ENCODE results near the gene AHRR. TPM values are rescaled to one million over a fixed set of nuclear protein-coding genes. Genes with fewer than 3 reads are reported as not detected.

AHRR gene
- total and polyA plus RNA-seq, 9 of the 15 experiments (the other 6 are each of a cell fraction or from before 2014, with no cell fraction given): 0.06 to 1.6 (median 0.75) TPM; not detected in 1

GRCh38 chr5:393846-394275 lies 72.3 kb downstream of the AHRR start:
- no peaks in the 10 kb centered on the region for H3K36me3 ChIP-seq (ENCODE audit: control insufficient read depth, insufficient read depth, low read length)
- intact Hi-C loops (cut with micrococcal nuclease) (no loop called here), in situ Hi-C loops (cut with MboI) (no loop called here)
- H3K4me3 ChIP-seq: no peak overlapping the region
- H3K9me3 ChIP-seq (replicated peaks; ENCODE audit: control insufficient read depth, insufficient read depth, low read depth, low read length): no peaks in the 10 kb centered on the region
- no peak overlapping the region for H3K4me2 ChIP-seq (ENCODE audit: insufficient read depth, low read length)
- H3K27ac ChIP-seq (ENCODE audit: extremely low read depth, low read depth, low read length): no peak overlapping the region
- H3K27me3 ChIP-seq (ENCODE audit: control insufficient read depth in 2 of 2, insufficient read depth in 2 of 2, low read length in 2 of 2): peaks cover 21 to 66% of the 10 kb centered on the region in 2 experiments; a peak in 4 of 5 replicates
- POLR2A ChIA-PET: interaction anchor here (0.6 kb wide), 1 partner anchor 121 kb away, joined by 3 read pairs; no protein-coding TSS in a partner anchor
- peaks cover 0 to 18% of the 10 kb centered on the region in 2 experiments; a peak in 2 of 5 replicates for H3K4me1 ChIP-seq (replicated peaks in 1 of 2; ENCODE audit: control insufficient read depth in 2 of 2, insufficient read depth in 2 of 2, low read length in 2 of 2)
- no peaks in the 10 kb centered on the region for H3K79me2 ChIP-seq (ENCODE audit: control insufficient read depth, insufficient read depth, low read length)
- no TSS peak for BruUV-seq (replicated peaks)
- peak; percentile 16; the same call in 2 of the 3 replicates for ATAC-seq
- FAIRE-seq: no peak
- WGBS (ENCODE audit: insufficient coverage, low coverage, missing lambda C conversion rate): 15% methylated on average over 10 of the region's 10 CpGs
- H4K20me1 ChIP-seq (replicated peaks; ENCODE audit: control insufficient read depth, insufficient read depth, low read length): peaks cover 21% of the 10 kb centered on the region
- no peak for DNase-seq (ENCODE audit: extremely low read depth in 1 of 4, low spot score in 3 of 4)
- no peak overlapping the region for H2AFZ ChIP-seq (ENCODE audit: low read depth, low read length)
- H3K9ac ChIP-seq (ENCODE audit: insufficient read depth in 1 of 2, low read depth in 2 of 2, low read length in 2 of 2): no peak overlapping the region
- TF ChIP-seq PTRF (tag; IDR thresholded peaks at IDR 0.05) (no peak), ZNF717 (CRISPR knock-in tag; IDR thresholded peaks at IDR 0.05) (no peak), KDM5B (IDR thresholded peaks at IDR 0.05; ENCODE audit: insufficient replicate concordance, low read depth, low read length) (no peak), DACH1 (IDR thresholded peaks at IDR 0.05; ENCODE audit: partially characterized antibody) (no peak), KHSRP (IDR thresholded peaks at IDR 0.05) (no peak)
- no peaks in the 10 kb centered on the region for H3K9me1 ChIP-seq (ENCODE audit: control insufficient read depth, insufficient read depth, low read length)
- CTCF ChIA-PET (ENCODE audit: low intra/inter-chr PET ratio): no interaction called here

GRCh38 chr5:394671-395155 lies 73.2 kb downstream of the AHRR start:
- POLR2A ChIA-PET: interaction anchor here (0.6 to 1.3 kb wide), 3 partner anchors 8 to 206 kb away, joined by 3 to 4 read pairs (median 3); no protein-coding TSS in a partner anchor
- Histone ChIP-seq H3K9me3 (replicated peaks; ENCODE audit: control insufficient read depth, insufficient read depth, low read depth, low read length) (no peaks in the 10 kb centered on the region), H2AFZ (ENCODE audit: low read depth, low read length) (no peak overlapping the region), H3K27ac (ENCODE audit: extremely low read depth, low read depth, low read length) (no peak overlapping the region), H3K4me1 (replicated peaks in 1 of 2; ENCODE audit: control insufficient read depth in 2 of 2, insufficient read depth in 2 of 2, low read length in 2 of 2) (peaks cover 0 to 21% of the 10 kb centered on the region in 2 experiments; a peak in 2 of 5 replicates), H4K20me1 (replicated peaks; ENCODE audit: control insufficient read depth, insufficient read depth, low read length) (peaks cover 26% of the 10 kb centered on the region), H3K9me1 (ENCODE audit: control insufficient read depth, insufficient read depth, low read length) (no peaks in the 10 kb centered on the region), H3K4me3 (no peak overlapping the region), H3K27me3 (ENCODE audit: control insufficient read depth in 2 of 2, insufficient read depth in 2 of 2, low read length in 2 of 2) (peaks cover 26 to 69% of the 10 kb centered on the region in 2 experiments), H3K9ac (ENCODE audit: insufficient read depth in 1 of 2, low read depth in 2 of 2, low read length in 2 of 2) (peak overlapping the region in 1 of 2 experiments; percentile 45; a peak in 1 of 4 replicates), H3K36me3 (ENCODE audit: control insufficient read depth, insufficient read depth, low read length) (no peaks in the 10 kb centered on the region), H3K79me2 (ENCODE audit: control insufficient read depth, insufficient read depth, low read length) (no peaks in the 10 kb centered on the region), H3K4me2 (ENCODE audit: insufficient read depth, low read length) (no peak overlapping the region)
- peak; percentile 90 for TF ChIP-seq ZNF263 (CRISPR knock-in tag; IDR thresholded peaks at IDR 0.05; ENCODE audit: borderline replicate concordance)
- TF ChIP-seq PBX2 (CRISPR knock-in tag; IDR thresholded peaks at IDR 0.05; ENCODE audit: low read depth): no peak
- TF ChIP-seq PBX2 (tag; conservative IDR thresholded peaks at IDR 0.05; ENCODE audit: low read depth): no peak
- intact Hi-C loops (cut with micrococcal nuclease) (no loop called here), in situ Hi-C loops (cut with MboI) (no loop called here)
- CTCF ChIA-PET (ENCODE audit: low intra/inter-chr PET ratio): no interaction called here
- 16% methylated on average over 13 of the region's 18 CpGs for WGBS (ENCODE audit: insufficient coverage, low coverage, missing lambda C conversion rate)
- FAIRE-seq (no peak), DNase-seq (ENCODE audit: extremely low read depth in 1 of 4, low spot score in 3 of 4) (peak in 1 of 4 experiments; percentile 9), ATAC-seq (no peak)
- no TSS peak for BruUV-seq (replicated peaks)
